NCI-H1417 (cell line): Measurements from ENCODE around the gene FBXO40.

Experiments
- DNase-seq, 3 experiments: peaks; one replicate each; lab custom pipeline; 2025; lab: John Stamatoyannopoulos, UW

The FBXO40 gene

GRCh38 chr3:121619691-121620090 lies 26.5 kb downstream of the FBXO40 start:
- DNase-seq, result no peak

DNA sequence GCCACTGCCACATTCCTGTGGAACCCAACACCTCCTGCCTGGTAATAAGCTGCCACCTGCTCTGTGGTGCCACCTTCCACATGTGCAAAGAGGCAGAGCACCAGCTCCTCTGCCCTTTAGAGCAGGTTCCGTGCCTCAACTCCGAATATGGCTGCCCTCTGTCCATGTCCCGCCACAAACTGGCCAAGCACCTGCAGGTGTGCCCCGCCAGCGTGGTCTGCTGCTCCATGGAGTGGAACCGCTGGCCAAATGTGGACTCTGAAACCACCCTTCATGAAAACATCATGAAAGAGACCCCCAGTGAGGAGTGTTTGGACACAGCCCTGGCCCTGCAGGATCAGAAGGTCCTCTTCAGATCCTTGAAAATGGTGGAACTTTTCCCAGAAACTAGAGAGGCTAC lies 28.3 kb downstream of the FBXO40 start:
- DNase-seq, result no peak

DNA sequence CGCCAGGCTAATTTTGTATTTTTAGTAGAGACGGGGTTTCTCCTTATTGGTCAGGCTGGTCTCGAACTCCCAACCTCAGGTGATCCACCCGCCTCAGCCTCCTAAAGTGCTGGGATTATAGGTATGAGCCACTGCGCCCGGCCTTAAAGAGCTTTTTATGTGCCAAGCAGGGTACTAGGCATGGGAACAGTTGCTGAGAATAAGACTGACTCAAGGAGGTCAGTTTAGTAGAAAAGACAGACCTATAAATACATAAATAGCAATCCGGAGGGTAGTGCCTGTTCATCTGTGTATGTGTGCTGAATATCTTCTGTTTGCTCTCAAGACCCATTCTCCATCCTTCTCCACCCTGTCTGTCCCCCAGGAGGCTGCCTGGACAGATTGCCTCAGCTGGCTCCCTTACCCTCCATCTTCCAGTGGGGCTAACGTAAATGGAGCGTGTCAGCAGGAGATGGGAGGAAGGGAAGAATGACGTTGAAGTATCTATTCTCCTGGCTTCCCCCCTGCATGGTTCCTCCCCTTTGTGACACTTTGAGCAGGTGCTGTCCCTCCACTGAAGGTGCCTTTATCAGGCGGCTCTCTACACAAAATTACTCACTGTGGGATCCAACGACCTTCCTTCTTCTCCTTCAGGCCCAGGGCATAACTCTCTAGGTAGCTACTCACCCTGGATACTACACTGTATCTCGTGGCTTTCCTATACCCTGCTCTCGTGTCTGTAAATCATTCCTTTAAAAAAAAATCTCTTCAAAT lies 31.1 kb downstream of the FBXO40 start:
- DNase-seq, result peak; percentile 38 to 81 (median 67)

DNA sequence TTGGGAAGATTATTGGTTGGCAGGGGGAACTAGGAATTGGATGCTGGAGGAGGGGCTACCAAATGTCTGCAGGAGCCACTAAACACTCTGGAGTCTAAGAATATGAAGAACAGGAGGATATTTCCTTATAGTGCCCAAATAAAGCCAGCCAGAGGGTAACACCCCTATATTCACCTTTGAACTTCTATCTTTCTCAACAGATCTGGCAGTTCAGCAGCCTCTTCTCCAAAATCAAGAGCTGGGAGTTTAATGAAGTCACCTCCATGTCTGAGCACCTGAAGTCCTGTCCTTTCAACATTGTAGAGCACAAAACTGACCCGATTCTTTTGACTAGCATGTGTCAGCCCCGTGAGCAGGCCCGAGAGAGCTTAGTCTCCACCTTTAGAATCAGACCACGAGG lies 33.3 kb downstream of the FBXO40 start:
- DNase-seq, result no peak

DNA sequence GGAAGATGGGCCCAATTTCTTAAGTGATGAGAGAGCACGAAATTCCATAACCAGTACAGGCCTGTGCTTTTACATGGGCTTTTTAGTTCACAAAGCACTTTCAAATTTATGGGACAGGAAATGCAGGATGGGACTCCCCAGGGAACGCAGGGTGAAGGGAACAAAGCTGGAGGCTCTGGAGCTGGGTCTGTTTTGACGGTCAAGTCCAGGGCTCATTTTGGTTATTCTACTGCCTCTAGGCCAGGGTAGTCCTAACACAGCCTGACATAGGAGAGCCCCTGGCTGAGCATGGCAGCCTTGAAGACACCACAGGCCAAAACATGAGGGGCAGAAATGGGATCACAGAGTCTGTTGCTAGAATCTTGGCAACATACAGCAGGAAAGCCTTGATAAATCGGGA lies 34.0 kb downstream of the FBXO40 start:
- DNase-seq, result no peak

GRCh38 chr3:121627622-121628021 lies 34.4 kb downstream of the FBXO40 start:
- DNase-seq, result no peak

- peak in 1 of 3 experiments; percentile 28 for DNase-seq
Observed at GRCh38 chr3:121629601-121630000, 36.4 kb downstream of the FBXO40 start.

DNA sequence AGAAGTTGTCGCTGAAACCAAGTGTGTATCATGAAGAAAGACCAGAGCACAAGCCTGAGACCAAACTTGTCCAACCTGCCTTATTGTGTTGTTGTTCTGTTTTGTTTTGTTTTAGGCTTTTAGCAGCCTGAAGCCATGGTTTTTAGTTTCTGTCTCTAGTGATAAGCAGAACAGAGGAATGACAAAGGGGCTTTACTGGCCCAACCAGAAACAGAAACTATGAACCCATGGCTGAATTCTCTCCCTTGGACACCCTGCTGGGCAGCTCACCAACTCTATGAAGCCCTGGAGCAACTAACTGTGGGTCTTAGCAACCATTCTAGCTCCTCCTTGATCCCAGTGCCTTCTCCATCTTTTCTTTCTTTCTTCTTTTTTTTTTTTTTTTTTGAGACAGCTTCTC lies 37.2 kb downstream of the FBXO40 start:
- DNase-seq, result no peak

GRCh38 chr3:121637922-121638321 lies 44.7 kb downstream of the FBXO40 start:
- no peak for DNase-seq

- DNase-seq, result no peak
Observed at GRCh38 chr3:121641127-121641526, 47.9 kb downstream of the FBXO40 start.

DNA sequence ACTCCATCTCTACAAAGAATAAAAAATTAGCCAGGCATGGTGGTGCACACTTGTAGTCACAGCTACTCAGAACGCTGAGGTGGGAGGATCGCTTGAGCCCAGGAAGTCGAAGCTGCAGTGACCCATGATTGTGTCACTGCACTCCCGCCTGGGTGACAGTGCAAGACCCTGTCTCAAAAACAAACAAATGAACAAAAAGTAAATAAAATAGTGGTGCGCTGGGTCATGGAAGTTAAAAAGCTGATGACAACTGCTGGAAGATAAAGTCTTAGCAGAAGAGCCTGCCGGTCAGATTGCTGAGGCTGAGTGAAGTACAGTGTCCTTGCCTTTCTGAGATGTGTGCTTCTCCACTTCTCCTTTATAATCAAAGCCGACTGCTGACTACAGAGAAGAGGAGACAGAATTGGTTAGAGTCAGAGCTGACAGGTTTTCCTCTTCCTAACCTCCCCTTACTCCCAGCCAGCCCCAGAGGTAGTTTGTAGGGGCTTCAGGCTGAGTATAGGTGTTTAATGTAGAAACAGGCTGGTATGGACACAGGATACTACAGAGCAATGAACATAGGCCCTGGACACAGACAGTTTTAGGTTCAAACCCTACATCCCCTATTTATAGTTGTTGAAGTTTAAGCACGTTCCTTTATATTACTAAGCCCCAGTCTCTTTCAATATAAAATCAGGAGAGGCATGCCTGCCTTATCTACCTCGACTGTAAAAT lies 49.6 kb downstream of the FBXO40 start:
- DNase-seq, result no peak

DNA sequence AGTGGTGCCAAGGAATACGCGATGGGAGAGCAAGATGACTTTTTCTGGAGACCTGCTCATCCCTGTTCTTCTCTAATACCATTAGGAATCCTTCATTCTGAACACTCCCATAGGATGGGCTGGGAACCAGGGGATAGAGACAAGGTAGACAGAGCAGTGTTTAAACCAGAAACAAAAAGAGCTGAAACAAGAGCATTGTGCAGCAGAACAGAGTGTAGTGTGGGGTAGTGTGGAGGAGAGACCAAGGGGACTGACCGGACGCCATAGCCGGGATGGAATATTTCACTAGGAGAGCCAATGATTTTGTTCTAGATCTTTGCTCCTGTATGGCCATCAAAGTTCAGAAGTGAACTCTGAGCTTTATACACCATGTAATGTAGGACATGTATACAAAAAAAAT lies 51.9 kb downstream of the FBXO40 start:
- DNase-seq, result no peak

- DNase-seq, result no peak
Observed at GRCh38 chr3:121648219-121648958, 55.2 kb downstream of the FBXO40 start.

GRCh38 chr3:121649645-121650044 lies 56.5 kb downstream of the FBXO40 start:
- no peak for DNase-seq

DNA sequence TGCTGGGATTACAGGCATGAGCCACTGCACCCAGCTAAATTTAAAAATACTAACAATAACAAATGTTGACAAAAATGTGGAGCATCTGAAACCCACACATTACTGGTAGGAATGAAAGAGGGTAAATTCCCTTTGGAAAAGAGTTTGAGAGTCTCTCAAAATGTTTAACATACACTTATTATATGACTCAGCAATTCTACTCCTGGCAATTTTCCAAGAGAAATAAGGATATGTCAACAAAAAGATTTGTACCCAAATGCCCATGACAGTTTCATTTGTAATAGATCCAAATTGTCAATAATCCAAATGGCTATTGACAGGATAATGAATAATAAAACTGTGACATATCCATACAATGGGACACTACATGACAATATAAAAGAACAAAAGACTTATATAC lies 58.5 kb downstream of the FBXO40 start:
- DNase-seq, result peak; percentile 8 to 70 (median 9)

DNA sequence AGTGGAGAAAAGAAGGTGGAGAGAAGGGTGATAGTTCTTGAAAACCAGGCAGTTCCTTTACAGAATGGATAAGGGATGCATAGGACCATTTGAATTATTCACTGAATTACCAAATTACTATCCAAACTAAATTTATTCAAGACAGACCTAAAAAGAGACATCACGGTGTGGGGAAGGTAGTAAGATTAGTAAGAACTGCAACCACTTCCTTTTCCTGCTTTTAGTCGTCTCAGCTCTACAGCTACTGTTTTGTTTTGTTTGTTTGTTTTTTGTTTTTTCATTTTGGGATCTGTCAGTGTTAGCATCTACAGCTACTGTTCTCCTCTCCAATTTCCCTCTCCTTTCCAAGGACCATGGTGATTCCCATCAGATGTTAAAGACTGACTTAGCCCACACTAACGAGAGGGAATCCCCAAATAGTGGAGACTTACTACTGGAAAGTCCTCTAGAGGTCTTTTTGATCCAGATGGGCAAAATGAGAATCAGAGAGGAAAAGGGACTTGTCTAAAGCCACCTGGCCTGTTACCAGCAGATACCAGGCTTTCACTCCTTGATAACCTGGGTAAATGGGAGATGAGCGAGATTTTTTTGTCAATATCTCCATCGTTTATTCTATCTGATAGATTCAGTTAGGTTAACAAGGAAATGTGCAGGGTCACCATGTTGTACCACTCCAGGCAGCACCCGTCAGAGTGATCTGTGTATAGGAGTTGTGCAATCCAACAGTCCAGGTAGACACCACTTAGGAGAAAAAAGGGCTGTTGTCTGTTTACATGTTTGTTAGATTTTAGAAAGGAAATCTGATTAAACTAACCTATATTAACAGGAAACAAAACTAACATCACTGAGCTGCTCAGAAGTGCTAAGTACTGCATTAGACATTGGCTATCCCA lies 61.6 kb downstream of the FBXO40 start:
- no peak for DNase-seq

DNA sequence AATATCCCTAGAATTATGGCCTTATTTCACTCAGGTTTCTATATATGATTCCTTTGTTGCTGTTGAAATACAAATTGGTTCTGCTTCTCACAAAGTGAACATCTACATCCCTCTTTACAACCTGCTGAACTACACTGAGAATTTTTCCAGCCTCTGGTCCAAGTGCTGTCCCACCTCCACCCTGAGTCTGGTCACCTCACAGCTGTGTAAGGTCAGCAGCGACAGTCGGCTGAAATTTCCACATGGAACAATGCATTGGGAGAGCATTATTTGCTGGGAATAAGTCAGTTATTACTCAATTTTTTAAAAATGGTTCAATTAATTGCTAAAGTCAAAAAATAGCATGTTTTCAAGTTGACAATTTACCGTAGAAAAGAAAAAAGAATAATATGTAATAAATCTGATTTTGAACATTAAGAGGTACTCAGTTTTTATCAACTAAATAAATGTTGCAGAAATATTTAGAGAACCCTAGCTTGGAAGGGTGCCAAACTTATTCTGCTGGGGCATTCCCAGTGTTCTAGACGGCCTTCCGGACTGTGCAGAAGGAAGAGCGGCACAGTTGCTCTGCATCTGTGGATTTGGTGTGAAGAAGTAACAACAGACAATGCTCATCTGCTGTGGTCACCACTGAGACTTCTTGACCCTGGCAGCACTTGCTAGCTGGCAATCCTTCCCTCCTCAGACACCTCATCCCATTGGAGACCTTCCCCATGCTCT lies 65.7 kb downstream of the FBXO40 start:
- no peak for DNase-seq

GRCh38 chr3:121659586-121659985 lies 66.4 kb downstream of the FBXO40 start:
- no peak for DNase-seq

GRCh38 chr3:121660356-121661171 lies 67.4 kb downstream of the FBXO40 start, which contains the start of gene HCLS1:
Gene HCLS1, minus strand, starts transcription at chr3:121660903. Its CDS starts 2,556 bp downstream, at chr3:121658347.
- DNase-seq, result no peak

GRCh38 chr3:121661376-121661775 lies 68.2 kb downstream of the FBXO40 start:
- DNase-seq, result no peak
